ENCODE data around the gene BTN1A1. TPM values are rescaled to one million over a fixed set of nuclear protein-coding genes. Genes with fewer than 3 reads are reported as not detected.

Gene BTN1A1
- total and polyA plus RNA-seq, 10 of the 15 experiments (the other 5 are each of a cell fraction or from before 2014, with no cell fraction given) = 0.05 to 2.2 (median 0.87) TPM

DNA sequence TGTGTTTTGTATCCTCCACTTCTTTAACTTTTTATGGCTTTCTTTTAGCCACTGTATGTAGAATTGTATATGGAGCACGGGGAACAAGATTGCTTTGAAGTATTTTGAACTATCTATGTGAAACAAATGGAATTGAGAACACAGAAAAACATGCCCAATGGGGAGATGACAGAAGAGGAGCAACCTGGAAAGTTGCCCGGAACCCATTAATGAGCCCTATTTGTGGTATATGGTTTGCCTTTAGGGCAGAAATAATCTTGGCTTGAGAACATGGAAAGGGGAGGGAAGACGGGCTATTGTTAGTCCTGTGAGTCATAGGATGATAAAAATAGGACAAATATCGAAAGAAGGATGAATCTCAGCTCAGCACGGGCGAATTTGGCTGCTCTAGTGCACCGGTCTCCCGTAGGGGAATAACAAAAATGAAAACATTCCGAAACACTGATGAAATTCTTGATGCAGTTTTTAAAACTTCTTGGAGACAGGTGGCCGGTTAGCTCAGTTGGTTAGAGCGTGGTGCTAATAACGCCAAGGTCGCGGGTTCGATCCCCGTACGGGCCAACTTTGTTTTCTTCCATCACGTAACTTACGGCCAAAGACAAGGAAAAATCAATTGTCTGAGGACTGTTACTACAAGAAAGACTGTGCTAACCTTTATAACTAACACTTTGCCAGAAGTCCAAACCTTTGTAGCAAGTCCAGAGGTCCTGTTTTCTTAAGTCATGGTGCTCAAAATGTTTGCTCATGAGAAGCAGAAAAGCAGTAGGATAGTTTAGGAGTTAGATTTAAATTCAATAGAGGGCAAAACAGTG, 53.7 kb downstream of the BTN1A1 start (continued):
- no peak for TF ChIP-seq SMAD1 (IDR thresholded peaks at IDR 0.05; ENCODE audit: low read depth, partially characterized antibody)
- no peak for TF ChIP-seq MYC (IDR thresholded peaks at IDR 0.05; ENCODE audit: insufficient read depth, insufficient read length, insufficient replicate concordance, low read length, severe bottlenecking)
- TF ChIP-seq IKZF2 (IDR thresholded peaks at IDR 0.05) = peak in 1 of 2 experiments; percentile 62
- TF ChIP-seq YBX1 (IDR thresholded peaks at IDR 0.05) = no peak
- 0 out of 2 replicates have a peak, but pooled peaks have one; percentile 25 for TF ChIP-seq PAX8 (IDR thresholded peaks at IDR 0.05)
- TF ChIP-seq SRF (IDR thresholded peaks at IDR 0.05; ENCODE audit: low read depth in 2 of 2, low read length in 2 of 2) = no peak
- TF ChIP-seq CBX3 (IDR thresholded peaks at IDR 0.05; ENCODE audit: borderline replicate concordance, low read depth) = no peak
- TF ChIP-seq SREBF1 (IDR thresholded peaks at IDR 0.05; ENCODE audit: low read length) = no peak
- TF ChIP-seq FOXM1 (IDR thresholded peaks at IDR 0.05; ENCODE audit: low read depth, low read length) = peak; percentile 14; the same call in 1 of the 2 replicates
- TF ChIP-seq CHD4 (IDR thresholded peaks at IDR 0.05) = no peak
- no peak for TF ChIP-seq RB1 (IDR thresholded peaks at IDR 0.05; ENCODE audit: borderline replicate concordance)
- TF ChIP-seq, protein P1, sequence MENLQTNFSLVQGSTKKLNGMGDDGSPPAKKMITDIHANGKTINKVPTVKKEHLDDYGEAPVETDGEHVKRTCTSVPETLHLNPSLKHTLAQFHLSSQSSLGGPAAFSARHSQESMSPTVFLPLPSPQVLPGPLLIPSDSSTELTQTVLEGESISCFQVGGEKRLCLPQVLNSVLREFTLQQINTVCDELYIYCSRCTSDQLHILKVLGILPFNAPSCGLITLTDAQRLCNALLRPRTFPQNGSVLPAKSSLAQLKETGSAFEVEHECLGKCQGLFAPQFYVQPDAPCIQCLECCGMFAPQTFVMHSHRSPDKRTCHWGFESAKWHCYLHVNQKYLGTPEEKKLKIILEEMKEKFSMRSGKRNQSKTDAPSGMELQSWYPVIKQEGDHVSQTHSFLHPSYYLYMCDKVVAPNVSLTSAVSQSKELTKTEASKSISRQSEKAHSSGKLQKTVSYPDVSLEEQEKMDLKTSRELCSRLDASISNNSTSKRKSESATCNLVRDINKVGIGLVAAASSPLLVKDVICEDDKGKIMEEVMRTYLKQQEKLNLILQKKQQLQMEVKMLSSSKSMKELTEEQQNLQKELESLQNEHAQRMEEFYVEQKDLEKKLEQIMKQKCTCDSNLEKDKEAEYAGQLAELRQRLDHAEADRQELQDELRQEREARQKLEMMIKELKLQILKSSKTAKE (IDR thresholded peaks at IDR 0.05; ENCODE audit: low read depth, poor library complexity, severe bottlenecking) = no peak
- no peak for TF ChIP-seq BACH1 (IDR thresholded peaks at IDR 0.05; ENCODE audit: borderline replicate concordance)
- TF ChIP-seq TCF12 (IDR thresholded peaks at IDR 0.05; ENCODE audit: low read depth, low read length) = peak; percentile 74
- peak; percentile 6 for TF ChIP-seq FOS (IDR thresholded peaks at IDR 0.05; ENCODE audit: borderline replicate concordance, extremely low read depth, insufficient read length)
- TF ChIP-seq, protein P2, sequence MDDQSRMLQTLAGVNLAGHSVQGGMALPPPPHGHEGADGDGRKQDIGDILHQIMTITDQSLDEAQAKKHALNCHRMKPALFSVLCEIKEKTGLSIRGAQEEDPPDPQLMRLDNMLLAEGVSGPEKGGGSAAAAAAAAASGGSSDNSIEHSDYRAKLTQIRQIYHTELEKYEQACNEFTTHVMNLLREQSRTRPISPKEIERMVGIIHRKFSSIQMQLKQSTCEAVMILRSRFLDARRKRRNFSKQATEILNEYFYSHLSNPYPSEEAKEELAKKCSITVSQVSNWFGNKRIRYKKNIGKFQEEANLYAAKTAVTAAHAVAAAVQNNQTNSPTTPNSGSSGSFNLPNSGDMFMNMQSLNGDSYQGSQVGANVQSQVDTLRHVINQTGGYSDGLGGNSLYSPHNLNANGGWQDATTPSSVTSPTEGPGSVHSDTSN (IDR thresholded peaks at IDR 0.05; ENCODE audit: insufficient replicate concordance, low read depth, low read length) = no peak
- no peak for TF ChIP-seq MEF2A (IDR thresholded peaks at IDR 0.05; ENCODE audit: insufficient read depth, low read depth, low read length)
- no peak for TF ChIP-seq HDGF (IDR thresholded peaks at IDR 0.05)
- peak; percentile 65 for TF ChIP-seq CBFB (IDR thresholded peaks at IDR 0.05; ENCODE audit: low read depth)
- TF ChIP-seq, protein P3, sequence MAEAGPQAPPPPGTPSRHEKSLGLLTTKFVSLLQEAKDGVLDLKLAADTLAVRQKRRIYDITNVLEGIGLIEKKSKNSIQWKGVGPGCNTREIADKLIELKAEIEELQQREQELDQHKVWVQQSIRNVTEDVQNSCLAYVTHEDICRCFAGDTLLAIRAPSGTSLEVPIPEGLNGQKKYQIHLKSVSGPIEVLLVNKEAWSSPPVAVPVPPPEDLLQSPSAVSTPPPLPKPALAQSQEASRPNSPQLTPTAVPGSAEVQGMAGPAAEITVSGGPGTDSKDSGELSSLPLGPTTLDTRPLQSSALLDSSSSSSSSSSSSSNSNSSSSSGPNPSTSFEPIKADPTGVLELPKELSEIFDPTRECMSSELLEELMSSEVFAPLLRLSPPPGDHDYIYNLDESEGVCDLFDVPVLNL (IDR thresholded peaks at IDR 0.05; ENCODE audit: low read depth, low read length) = no peak
- TF ChIP-seq TAF1 (IDR thresholded peaks at IDR 0.05; ENCODE audit: borderline replicate concordance, low read depth, low read length) = no peak
- no peak for TF ChIP-seq DPF2 (IDR thresholded peaks at IDR 0.05)
- 0 out of 2 replicates have a peak, but pooled peaks have one; percentile 20 for TF ChIP-seq MTA2 (IDR thresholded peaks at IDR 0.05; ENCODE audit: low read depth)
- TF ChIP-seq, protein P4, sequence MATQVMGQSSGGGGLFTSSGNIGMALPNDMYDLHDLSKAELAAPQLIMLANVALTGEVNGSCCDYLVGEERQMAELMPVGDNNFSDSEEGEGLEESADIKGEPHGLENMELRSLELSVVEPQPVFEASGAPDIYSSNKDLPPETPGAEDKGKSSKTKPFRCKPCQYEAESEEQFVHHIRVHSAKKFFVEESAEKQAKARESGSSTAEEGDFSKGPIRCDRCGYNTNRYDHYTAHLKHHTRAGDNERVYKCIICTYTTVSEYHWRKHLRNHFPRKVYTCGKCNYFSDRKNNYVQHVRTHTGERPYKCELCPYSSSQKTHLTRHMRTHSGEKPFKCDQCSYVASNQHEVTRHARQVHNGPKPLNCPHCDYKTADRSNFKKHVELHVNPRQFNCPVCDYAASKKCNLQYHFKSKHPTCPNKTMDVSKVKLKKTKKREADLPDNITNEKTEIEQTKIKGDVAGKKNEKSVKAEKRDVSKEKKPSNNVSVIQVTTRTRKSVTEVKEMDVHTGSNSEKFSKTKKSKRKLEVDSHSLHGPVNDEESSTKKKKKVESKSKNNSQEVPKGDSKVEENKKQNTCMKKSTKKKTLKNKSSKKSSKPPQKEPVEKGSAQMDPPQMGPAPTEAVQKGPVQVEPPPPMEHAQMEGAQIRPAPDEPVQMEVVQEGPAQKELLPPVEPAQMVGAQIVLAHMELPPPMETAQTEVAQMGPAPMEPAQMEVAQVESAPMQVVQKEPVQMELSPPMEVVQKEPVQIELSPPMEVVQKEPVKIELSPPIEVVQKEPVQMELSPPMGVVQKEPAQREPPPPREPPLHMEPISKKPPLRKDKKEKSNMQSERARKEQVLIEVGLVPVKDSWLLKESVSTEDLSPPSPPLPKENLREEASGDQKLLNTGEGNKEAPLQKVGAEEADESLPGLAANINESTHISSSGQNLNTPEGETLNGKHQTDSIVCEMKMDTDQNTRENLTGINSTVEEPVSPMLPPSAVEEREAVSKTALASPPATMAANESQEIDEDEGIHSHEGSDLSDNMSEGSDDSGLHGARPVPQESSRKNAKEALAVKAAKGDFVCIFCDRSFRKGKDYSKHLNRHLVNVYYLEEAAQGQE (IDR thresholded peaks at IDR 0.05; ENCODE audit: low read depth, low read length) = no peak

Data from GM12878 (cell line).